Measurements from ENCODE around the gene WNT1. TPM values are rescaled to one million over a fixed set of nuclear protein-coding genes. Genes with fewer than 3 reads are reported as not detected.
A peak's percentile ranks its signal among the peaks of the same experiment; 100 is the strongest.

The WNT1 gene
- total and polyA plus RNA-seq, 2 donors (not counting 1 experiment from before 2014, with no cell fraction given) = not detected

- no peaks in the 10 kb centered on the region for H4K20me1 ChIP-seq (ENCODE audit: control insufficient read depth, extremely low read depth, insufficient read depth, low read length)
- no peak overlapping the region for H3K4me2 ChIP-seq (ENCODE audit: extremely low read depth, insufficient read depth, low read length)
- no peaks in the 10 kb centered on the region for H3K36me3 ChIP-seq (ENCODE audit: control insufficient read depth, insufficient read depth, low read length)
- H3K27me3 ChIP-seq (ENCODE audit: control insufficient read depth, insufficient read depth, low read length) = peaks cover 75% of the 10 kb centered on the region
- H3K4me1 ChIP-seq (ENCODE audit: control insufficient read depth, extremely low read depth, insufficient read depth, low read length) = no peaks in the 10 kb centered on the region
- TF ChIP-seq EZH2 (IDR thresholded peaks at IDR 0.05; ENCODE audit: low read length, missing control alignments) = no peak
- no peak for TF ChIP-seq CTCF (conservative IDR thresholded peaks at IDR 0.05 in 1 of 2, IDR thresholded peaks at IDR 0.05 in 1 of 2; ENCODE audit: low read depth in 1 of 2, low read length in 2 of 2)
- no peak overlapping the region for H3K27ac ChIP-seq (ENCODE audit: insufficient read depth, low read length)
- no peak overlapping the region for H3K9ac ChIP-seq (ENCODE audit: insufficient read depth, low read length)
- H3K79me2 ChIP-seq (ENCODE audit: control insufficient read depth, insufficient read depth, low read length) = no peaks in the 10 kb centered on the region
- H2AFZ ChIP-seq (ENCODE audit: low read length) = no peak overlapping the region
- H3K4me3 ChIP-seq (replicated peaks in 1 of 4; ENCODE audit: control extremely low read depth in 1 of 4, insufficient read depth in 1 of 4, low read depth in 3 of 4, low read length in 4 of 4) = no peak overlapping the region
- DNase-seq (ENCODE audit: low read depth in 2 of 2) = no peak
- no peaks in the 10 kb centered on the region for H3K9me3 ChIP-seq (ENCODE audit: control insufficient read depth, insufficient read depth, low read depth, low read length)
Measured at GRCh38 chr12:48969160-48969771, 8.9 kb upstream of the WNT1 start.

- H3K4me2 ChIP-seq (ENCODE audit: extremely low read depth, insufficient read depth, low read length) = peak overlapping the region; percentile 8
- peak; percentile 17 to 30 for DNase-seq (ENCODE audit: low read depth in 2 of 2)
Measured at GRCh38 chr12:48969833-48970701, 8.1 kb upstream of the WNT1 start.

More at GRCh38 chr12:48969833-48970701, 8.1 kb upstream of the WNT1 start:
- Histone ChIP-seq H3K79me2 (ENCODE audit: control insufficient read depth, insufficient read depth, low read length) (no peaks in the 10 kb centered on the region), H3K4me1 (ENCODE audit: control insufficient read depth, extremely low read depth, insufficient read depth, low read length) (no peaks in the 10 kb centered on the region), H3K9ac (ENCODE audit: insufficient read depth, low read length) (no peak overlapping the region), H3K36me3 (ENCODE audit: control insufficient read depth, insufficient read depth, low read length) (no peaks in the 10 kb centered on the region), H3K9me3 (ENCODE audit: control insufficient read depth, insufficient read depth, low read depth, low read length) (no peaks in the 10 kb centered on the region), H4K20me1 (ENCODE audit: control insufficient read depth, extremely low read depth, insufficient read depth, low read length) (no peaks in the 10 kb centered on the region), H2AFZ (ENCODE audit: low read length) (no peak overlapping the region), H3K27me3 (ENCODE audit: control insufficient read depth, insufficient read depth, low read length) (peaks cover 69% of the 10 kb centered on the region), H3K4me3 (replicated peaks in 1 of 4; ENCODE audit: control extremely low read depth in 1 of 4, insufficient read depth in 1 of 4, low read depth in 3 of 4, low read length in 4 of 4) (no peak overlapping the region), H3K27ac (ENCODE audit: insufficient read depth, low read length) (no peak overlapping the region)
- TF ChIP-seq EZH2 (IDR thresholded peaks at IDR 0.05; ENCODE audit: low read length, missing control alignments) (peak; percentile 86), CTCF (conservative IDR thresholded peaks at IDR 0.05 in 1 of 2, IDR thresholded peaks at IDR 0.05 in 1 of 2; ENCODE audit: low read depth in 1 of 2, low read length in 2 of 2) (no peak)

Data from fibroblast of lung (primary cell).